ENCODE results near the gene ABI2. TPM values are rescaled to one million over a fixed set of nuclear protein-coding genes. Genes with fewer than 3 reads are reported as not detected.

The ABI2 gene
- polyA plus RNA-seq, 10 donors: 31.4 to 45.5 (median 37.9) TPM

DNA sequence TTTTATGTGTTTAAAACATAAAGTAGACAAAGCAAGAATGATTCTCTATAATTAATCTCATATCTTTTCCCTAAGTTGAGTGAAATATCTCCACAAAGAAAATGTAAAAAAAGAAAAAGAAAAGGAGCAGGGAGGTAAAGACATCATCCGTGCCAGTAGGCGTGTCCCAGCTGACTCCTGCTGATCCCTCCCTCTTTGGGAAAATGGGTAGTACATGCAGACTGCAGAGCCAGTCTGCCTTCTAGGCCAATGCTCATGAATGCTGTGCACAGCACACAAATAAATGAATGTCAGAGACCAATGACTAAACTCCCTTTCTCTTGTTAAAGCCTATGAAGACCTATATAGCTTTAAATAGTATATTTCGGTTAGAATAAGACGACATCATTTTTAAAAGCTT, 142.2 kb downstream of the ABI2 start:
- no peak for DNase-seq

DNA sequence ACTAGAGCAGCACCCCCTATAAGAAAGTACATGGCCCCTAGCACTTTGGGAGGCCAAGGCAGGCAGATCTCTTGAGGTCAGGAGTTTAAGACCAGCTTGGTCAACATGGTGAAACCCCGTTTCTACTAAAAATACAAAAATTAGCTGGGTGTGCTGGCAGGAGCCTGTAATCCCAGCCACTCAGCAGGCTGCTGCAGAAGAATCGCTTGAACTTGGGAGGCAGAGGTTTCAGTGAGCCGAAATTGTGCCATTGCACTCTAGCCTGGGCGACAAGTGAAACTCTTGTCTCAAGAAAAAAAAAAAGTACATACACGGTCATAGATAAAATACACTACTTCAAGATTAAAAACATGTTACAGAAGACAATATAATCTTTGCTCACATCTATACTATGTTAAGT, 143.1 kb downstream of the ABI2 start:
- no peak for DNase-seq

DNA sequence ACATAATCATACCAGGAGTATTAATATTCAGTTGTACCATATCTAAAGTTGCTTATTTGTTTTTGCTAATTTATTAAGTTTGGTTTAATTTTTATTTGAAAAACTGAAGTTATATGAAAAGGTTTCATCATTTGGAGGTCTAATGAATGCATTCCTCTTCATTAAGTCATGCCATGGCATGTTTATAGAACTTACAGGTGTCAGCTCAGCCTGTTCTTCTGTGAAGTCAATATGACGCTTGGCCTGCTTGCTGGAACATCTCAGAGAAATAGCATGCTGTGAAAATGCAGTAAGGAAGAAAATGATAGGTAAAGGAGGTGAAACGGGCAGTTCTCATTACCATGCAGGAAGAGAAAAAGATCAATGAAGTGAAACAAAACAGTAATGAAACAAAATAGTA, 148.7 kb downstream of the ABI2 start:
- DNase-seq: no peak

GRCh38 chr2:203480623-203481022, 152.4 kb downstream of the ABI2 start:
- no peak for DNase-seq

- peak in 2 of 3 donors; percentile 6 to 34 for DNase-seq
Measured at GRCh38 chr2:203484266-203485112, 156.3 kb downstream of the ABI2 start.

DNA sequence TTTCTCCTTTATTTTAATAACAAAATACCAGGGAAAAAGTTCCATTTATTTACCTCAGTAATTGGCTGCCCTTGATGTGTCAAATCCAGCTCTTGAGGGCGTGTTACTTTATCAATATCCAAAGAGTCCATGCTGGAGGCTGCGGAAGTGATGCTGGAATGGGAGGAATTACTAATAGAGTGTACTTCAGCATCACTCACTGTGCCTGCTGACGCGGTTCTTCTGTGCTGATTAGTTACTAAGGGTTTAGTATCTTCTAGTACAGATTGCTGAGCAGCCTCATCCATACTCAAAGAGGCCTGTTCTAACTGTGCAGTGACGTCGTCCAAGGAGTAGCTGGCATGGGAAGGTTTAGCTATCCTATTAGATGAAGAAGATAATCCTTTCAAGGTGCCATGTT, 161.3 kb downstream of the ABI2 start:
- no peak for DNase-seq

GRCh38 chr2:203490391-203490790, 162.2 kb downstream of the ABI2 start:
- DNase-seq: no peak

- DNase-seq: no peak
Measured at GRCh38 chr2:203492965-203493364, 164.8 kb downstream of the ABI2 start.

Other genes starting within 250 kb of the ABI2 start
- gene CYP20A1, start 89.4 kb upstream of the ABI2 start, polyA plus RNA-seq (ENCODE audit: insufficient read length in 10 of 10): 10 to 100 TPM; 11.9 to 18.0 (median 14.3) TPM
- 10 to 100 TPM; 21.5 to 44.6 (median 31.3) TPM for gene RAPH1, start 206.9 kb downstream of the ABI2 start, polyA plus RNA-seq (ENCODE audit: insufficient read length in 10 of 10)

Data from muscle of back (tissue), 11 donors.